K562 (cell line): ENCODE measurements around the gene ST6GALNAC2. TPM values are rescaled to one million over a fixed set of nuclear protein-coding genes. Genes with fewer than 3 reads are reported as not detected.

Source experiments
- ATAC-seq: fragments of 200-7000 bp; cut with Tn5 transposase; 3 replicates; pipeline ENCODE4 v1.9.1; 2020; ENCODE audit warnings: moderate library complexity
- BruUV-seq: library from RNA; stranded (reverse); fragments of 400-500 nt; replicated peaks from 2 replicates; lab custom pipeline; 2021; lab: Mats Ljungman, UMichigan
- CTCF ChIA-PET: fragments of 300-600 bp; formaldehyde crosslinking; extraction: SDS; loops from one replicate; lab custom pipeline; 2021; ENCODE audit warnings: low intra/inter-chr PET ratio; lab: Yijun Ruan, JAX
- POLR2A ChIA-PET: fragments of 300-600, 350-650 bp; sonication (Branson Sonifier 250); formaldehyde crosslinking; extraction: SDS; loops from one replicate; lab custom pipeline; 2021; ENCODE audit warnings: antibody characterized with exemption, inconsistent platforms; lab: Yijun Ruan, JAX
- DNase-seq, 4 experiments: peaks; one replicate each; pipeline versions ENCODE4 v3.0.0 to v3.0.0-alpha.2; 2011 to 2018; ENCODE audit warnings: low spot score in 3 of 4, mixed read lengths in 3 of 4; ENCODE audit errors: extremely low read depth in 1 of 4
- FAIRE-seq: peaks from 2 replicates; lab custom pipeline; 2011; peaks lifted over from hg19 to GRCh38; lab: Jason Lieb, UNC
- H2AFZ ChIP-seq: 2 replicates; pipeline ENCODE4 v1.6.0; 2011; ENCODE audit warnings: low read depth, low read length, control low read depth, inconsistent platforms
- H3K27ac ChIP-seq: fragments of 200-600 bp; 3 replicates; pipeline ENCODE4 v1.8.0; 2011; ENCODE audit warnings: low read depth, mild to moderate bottlenecking, control low read depth, inconsistent platforms, low read length, moderate library complexity, mixed read lengths; ENCODE audit errors: extremely low read depth
- H3K27me3 ChIP-seq, 2 experiments: fragments of 300-600 bp in 1 of 2; 2 replicates in 1 of 2; 3 replicates in 1 of 2; pipeline versions ENCODE4 v1.6.0 to v1.8.0; 2011; ENCODE audit warnings: inconsistent platforms in 2 of 2, low read length in 2 of 2, mild to moderate bottlenecking in 1 of 2, mixed read lengths in 1 of 2, moderate library complexity in 1 of 2; ENCODE audit not compliant: control insufficient read depth in 2 of 2, insufficient read depth in 2 of 2
- H3K36me3 ChIP-seq: fragments of 300-600 bp; 3 replicates; pipeline ENCODE4 v1.8.0; 2011; ENCODE audit warnings: mild to moderate bottlenecking, low read length, inconsistent platforms; ENCODE audit not compliant: control insufficient read depth, insufficient read depth
- H3K4me1 ChIP-seq, 2 experiments: fragments of 200-600 bp in 1 of 2; replicated peaks in 1 of 2; 2 replicates in 1 of 2; 3 replicates in 1 of 2; pipeline versions ENCODE4 v1.5.1 to v1.8.0; 2011; ENCODE audit warnings: inconsistent platforms in 2 of 2, low read length in 2 of 2, mild to moderate bottlenecking in 1 of 2, mixed read lengths in 1 of 2, moderate library complexity in 1 of 2; ENCODE audit not compliant: control insufficient read depth in 2 of 2, insufficient read depth in 2 of 2
- H3K4me2 ChIP-seq: 2 replicates; pipeline ENCODE4 v1.6.1; 2011; ENCODE audit warnings: low read length, control low read depth, inconsistent platforms, mixed read lengths; ENCODE audit not compliant: insufficient read depth
- H3K4me3 ChIP-seq: fragments of 200-600 bp; sonication (generic), shearing (Covaris generic); 2 replicates; pipeline ENCODE4 v1.5.1; 2016; ENCODE audit warnings: control low read depth, inconsistent platforms
- H3K79me2 ChIP-seq: fragments of 200-600 bp; 3 replicates; pipeline ENCODE4 v1.8.0; 2011; ENCODE audit warnings: low read length, inconsistent platforms; ENCODE audit not compliant: control insufficient read depth, insufficient read depth
- H3K9ac ChIP-seq, 2 experiments: 2 replicates each; pipeline versions ENCODE4 v1.6.0 to v1.6.1; 2011; ENCODE audit warnings: low read depth in 2 of 2, low read length in 2 of 2, control low read depth in 1 of 2, inconsistent platforms in 1 of 2, mild to moderate bottlenecking in 1 of 2, mixed read lengths in 1 of 2; ENCODE audit not compliant: insufficient read depth in 1 of 2
- H3K9me1 ChIP-seq: one replicate; pipeline ENCODE4 v1.6.0; 2011; ENCODE audit warnings: inconsistent platforms, mild to moderate bottlenecking, low read length, moderate library complexity; ENCODE audit not compliant: control insufficient read depth, insufficient read depth
- H3K9me3 ChIP-seq: replicated peaks from 2 replicates; pipeline ENCODE4 v1.5.1; 2011; ENCODE audit warnings: low read depth, low read length, inconsistent platforms; ENCODE audit not compliant: control insufficient read depth, insufficient read depth
- H4K20me1 ChIP-seq: replicated peaks from 2 replicates; pipeline ENCODE4 v1.6.1; 2011; ENCODE audit warnings: low read length, inconsistent platforms, mixed read lengths; ENCODE audit not compliant: control insufficient read depth, insufficient read depth
- HNRNPH1 ChIP-seq: fragments of 200-400 bp; formaldehyde crosslinking; optimal IDR thresholded peaks from 2 replicates; pipeline ENCODE3; 2017; ENCODE audit warnings: low read depth, mild to moderate bottlenecking, low read length, moderate library complexity
- KDM5B ChIP-seq: fragments of 200-600 bp; sonication (generic); IDR thresholded peaks from 2 replicates; pipeline ENCODE4 v1.6.1; 2012; ENCODE audit warnings: low read depth, mild to moderate bottlenecking, moderate library complexity, low read length, control low read depth, inconsistent platforms; ENCODE audit not compliant: insufficient replicate concordance
- KLF1 ChIP-seq: fragments of 450-650 bp; IDR thresholded peaks from 2 replicates; pipeline ENCODE4 v1.6.1; 2016; ENCODE audit warnings: missing genetic modification characterization, missing compliant biosample characterization
- MXI1 ChIP-seq: IDR thresholded peaks from 2 replicates; pipeline ENCODE4 v1.6.1; 2011; ENCODE audit warnings: low read depth, mild to moderate bottlenecking, improper control_type of control experiment, low read length
- REST ChIP-seq, 2 experiments: fragments of 450-650 bp; formaldehyde crosslinking in 1 of 2; IDR thresholded peaks; 2 replicates each; pipeline versions ENCODE4 v1.4.0 to v1.6.1; 2014 to 2020; ENCODE audit warnings: mild to moderate bottlenecking in 2 of 2, borderline replicate concordance in 1 of 2, low read depth in 1 of 2
- SETDB1 ChIP-seq: IDR thresholded peaks from one replicate; pipeline ENCODE4 v1.6.1; 2012; ENCODE audit warnings: low read length, control low read depth, inconsistent platforms
- SMARCE1 ChIP-seq: fragments of 450-650 bp; IDR thresholded peaks from 2 replicates; pipeline ENCODE4 v1.7.1; 2016; ENCODE audit warnings: mild to moderate bottlenecking
- YY1 ChIP-seq, 3 experiments: IDR thresholded peaks; 2 replicates each; pipeline ENCODE4 v1.6.1; 2011; ENCODE audit warnings: low read length in 2 of 3, mild to moderate bottlenecking in 2 of 3, moderate library complexity in 2 of 3, borderline replicate concordance in 1 of 3, control low read depth in 1 of 3, low read depth in 1 of 3; ENCODE audit not compliant: insufficient read depth in 3 of 3, insufficient replicate concordance in 2 of 3, control insufficient read depth in 1 of 3, insufficient read length in 1 of 3; ENCODE audit errors: extremely low read depth in 1 of 3
- ZNF197 ChIP-seq: fragments of 200-800 bp; sonication (Bioruptor generic); IDR thresholded peaks from 2 replicates; pipeline ENCODE4 v1.6.1; 2016; ENCODE audit warnings: low read depth, missing genetic modification characterization, missing compliant biosample characterization
- WGBS: fragments of 100-300 bp; shearing (Covaris generic); methylation state at CpG from one replicate; pipeline ENCODE4 v1.1.6; 2016; ENCODE audit warnings: low coverage, mixed read lengths; ENCODE audit not compliant: insufficient coverage; ENCODE audit errors: missing lambda C conversion rate; 5-methylcytosine and 5-hydroxymethylcytosine counted together
- in situ Hi-C: fragments of 300-500 bp; cut with MboI; formaldehyde crosslinking; loops from 4 replicates; pipeline ENCODE4 v1.15.0; 2018; ENCODE audit warnings: inconsistent platforms, mixed read lengths
- intact Hi-C: fragments of 100-400 bp; cut with micrococcal nuclease; formaldehyde crosslinking; loops from 2 replicates; pipeline ENCODE4 v1.14.2; 2022
- polyA plus RNA-seq, 8 experiments: library from polyadenylated mRNA; depleted of rRNA in 4 of 8; stranded (reverse) in 5 of 8; unstranded in 3 of 8; fragments of >200 nt; fragmentation: Nextera tagmentation in 2 of 8; fragmentation: Illumina TruSeq in 1 of 8; extraction: Ambion mirVana in 2 of 8; extraction: Trizol in 1 of 8; gene quantifications; 2 replicates each; pipeline versions ENCODE4 v1.2.1 to v1.2.3, GENCODE V29; 2011 to 2014; ENCODE audit warnings: inconsistent platforms in 1 of 8, missing spikeins in 1 of 8
- total RNA-seq, 7 experiments: library from RNA; depleted of rRNA in 6 of 7; stranded (reverse); fragments of >200 nt in 6 of 7; fragmentation: Illumina TruSeq in 2 of 7; extraction: Trizol in 2 of 7; gene quantifications; 2 replicates each; pipeline versions ENCODE4 v1.2.1 to v1.2.3, GENCODE V29; 2011 to 2021; ENCODE audit warnings: low replicate concordance in 1 of 7
- TF ChIP-seq, protein P1 (sequence below): sonication (generic); formaldehyde crosslinking; IDR thresholded peaks from 2 replicates; pipeline ENCODE4 v1.8.1; 2023; ENCODE audit warnings: mild to moderate bottlenecking, missing genetic modification reagents

Gene ST6GALNAC2
- total and polyA plus RNA-seq, 9 of the 15 experiments (the other 6 are each of a cell fraction or from before 2014, with no cell fraction given), result 0.18 TPM; not detected in 8

DNA sequence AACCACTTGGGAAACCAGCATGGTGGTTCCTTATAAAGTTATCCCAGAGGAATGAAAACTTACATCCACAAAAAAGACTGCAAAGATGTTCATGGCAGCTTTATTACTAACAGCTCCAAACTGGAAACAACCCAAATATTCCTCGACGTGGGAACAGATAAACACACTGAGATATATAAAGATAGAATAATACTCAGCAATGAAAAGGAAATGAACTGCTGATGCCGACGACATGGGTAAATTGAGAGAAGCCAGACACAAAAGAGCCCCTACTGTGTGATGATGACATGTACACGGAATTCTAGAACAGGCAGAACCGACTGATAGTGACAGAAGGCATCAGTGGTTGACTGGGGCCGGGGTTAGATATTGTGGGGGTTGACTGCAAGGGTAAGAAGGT, 36.1 kb downstream of the ST6GALNAC2 start (continued):
- TF ChIP-seq YY1 (IDR thresholded peaks at IDR 0.05; ENCODE audit: borderline replicate concordance in 1 of 3, control insufficient read depth in 1 of 3, extremely low read depth in 1 of 3, insufficient read depth in 3 of 3, insufficient read length in 1 of 3, insufficient replicate concordance in 2 of 3, low read depth in 1 of 3, low read length in 2 of 3) (no peak), MXI1 (no peak), ZNF197 (CRISPR knock-in tag) (no peak)

DNA sequence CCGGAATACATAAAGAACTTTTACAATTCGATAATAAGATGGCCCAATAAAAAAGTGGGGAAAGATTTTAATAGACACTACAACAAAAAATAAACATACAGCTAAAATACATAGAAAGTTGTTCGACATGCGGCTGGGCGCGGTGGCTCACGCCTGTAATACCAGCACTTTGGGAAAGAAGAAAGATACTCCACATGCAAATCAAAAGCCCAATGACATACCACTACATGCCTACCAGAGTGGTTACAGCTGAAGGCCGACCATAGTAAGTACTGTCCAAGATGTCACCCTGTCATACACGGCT, 36.5 kb downstream of the ST6GALNAC2 start:
- POLR2A ChIA-PET, result interaction anchor here (0.6 to 1.0 kb wide), 4 partner anchors 8 to 132 kb away, joined by 3 to 5 read pairs (median 4); no protein-coding TSS in a partner anchor
- BruUV-seq, result no TSS peak
- Histone ChIP-seq H4K20me1 (no peaks in the 10 kb centered on the region), H3K4me2 (no peak overlapping the region), H3K4me1 (peaks cover 0 to 27% of the 10 kb centered on the region in 2 experiments; a peak in 3 of 5 replicates), H3K9me1 (no peaks in the 10 kb centered on the region), H3K27me3 (no peaks in the 10 kb centered on the region), H3K4me3 (no peak overlapping the region), H2AFZ (no peak overlapping the region), H3K79me2 (no peaks in the 10 kb centered on the region), H3K9me3 (no peaks in the 10 kb centered on the region), H3K27ac (no peak overlapping the region), H3K36me3 (no peaks in the 10 kb centered on the region), H3K9ac (no peak overlapping the region)
- FAIRE-seq, result no peak
- intact Hi-C loops, result loop anchor here (5.0 kb wide), 1 partner anchor 42 kb away; no protein-coding TSS in a partner anchor
- WGBS, result 61% methylated on average over 9 of the region's 9 CpGs
- in situ Hi-C loops, result no loop called here
- no peak for ATAC-seq
- CTCF ChIA-PET, result no interaction called here
- DNase-seq, result no peak
- TF ChIP-seq SETDB1 (no peak), REST (IDR thresholded peaks at IDR 0.05; ENCODE audit: borderline replicate concordance) (no peak), REST (CRISPR knock-in tag; IDR thresholded peaks at IDR 0.05; ENCODE audit: low read depth) (no peak), SMARCE1 (no peak), KLF1 (tag) (no peak), HNRNPH1 (no peak), KDM5B (no peak)
- TF ChIP-seq, protein P1, sequence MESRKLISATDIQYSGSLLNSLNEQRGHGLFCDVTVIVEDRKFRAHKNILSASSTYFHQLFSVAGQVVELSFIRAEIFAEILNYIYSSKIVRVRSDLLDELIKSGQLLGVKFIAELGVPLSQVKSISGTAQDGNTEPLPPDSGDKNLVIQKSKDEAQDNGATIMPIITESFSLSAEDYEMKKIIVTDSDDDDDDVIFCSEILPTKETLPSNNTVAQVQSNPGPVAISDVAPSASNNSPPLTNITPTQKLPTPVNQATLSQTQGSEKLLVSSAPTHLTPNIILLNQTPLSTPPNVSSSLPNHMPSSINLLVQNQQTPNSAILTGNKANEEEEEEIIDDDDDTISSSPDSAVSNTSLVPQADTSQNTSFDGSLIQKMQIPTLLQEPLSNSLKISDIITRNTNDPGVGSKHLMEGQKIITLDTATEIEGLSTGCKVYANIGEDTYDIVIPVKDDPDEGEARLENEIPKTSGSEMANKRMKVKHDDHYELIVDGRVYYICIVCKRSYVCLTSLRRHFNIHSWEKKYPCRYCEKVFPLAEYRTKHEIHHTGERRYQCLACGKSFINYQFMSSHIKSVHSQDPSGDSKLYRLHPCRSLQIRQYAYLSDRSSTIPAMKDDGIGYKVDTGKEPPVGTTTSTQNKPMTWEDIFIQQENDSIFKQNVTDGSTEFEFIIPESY (CRISPR knock-in tag), result no peak
